Mucosa of descending colon (tissue), 3 donors: ENCODE data around the gene CELA1. TPM values are rescaled to one million over a fixed set of nuclear protein-coding genes. Genes with fewer than 3 reads are reported as not detected.

Experiments used
- ATAC-seq: fragments of 200-7000 bp; cut with Tn5 transposase; one replicate; pipeline ENCODE4 v1.9.1; 2020; ENCODE audit warnings: mild to moderate bottlenecking, moderate library complexity
- DNase-seq, 3 donors: peaks; one replicate each; pipeline ENCODE4 v3.0.0-alpha.2; 2020
- H3K36me3 ChIP-seq: fragments of 200-600 bp; one replicate; pipeline ENCODE4 v1.8.0; 2021; ENCODE audit warnings: low read depth, mild to moderate bottlenecking
- H3K4me1 ChIP-seq: fragments of 200-600 bp; one replicate; pipeline ENCODE4 v1.8.0; 2021; ENCODE audit warnings: low read depth, mild to moderate bottlenecking
- H3K4me3 ChIP-seq: fragments of 200-600 bp; one replicate; pipeline ENCODE4 v1.8.0; 2021; ENCODE audit warnings: mild to moderate bottlenecking
- H3K9me3 ChIP-seq: fragments of 200-600 bp; one replicate; pipeline ENCODE4 v1.8.0; 2021; ENCODE audit warnings: mild to moderate bottlenecking
- intact Hi-C, 2 donors: fragments of 100-400 bp; cut with DNase I in 1 of 2; cut with micrococcal nuclease in 1 of 2; formaldehyde crosslinking; loops; one replicate each; pipeline versions ENCODE4 v1.11.0 to v1.11.1; 2022; cut with DNase I, micrococcal nuclease
- total RNA-seq, 3 donors: library from RNA; stranded (reverse); fragmentation: NEBNext Ultra II Directional in 2 of 3; extraction: Animal tissue kit (Norgen Biotek cat#: 25700) in 2 of 3; gene quantifications; one replicate each; pipeline versions ENCODE4 v1.2.1 to v1.2.4, GENCODE V29; 2021 to 2023
- TF ChIP-seq, protein P1 (sequence below): fragments of 200-600 bp; IDR thresholded peaks from one replicate; pipeline ENCODE4 v1.8.0; 2022; ENCODE audit warnings: antibody characterized with exemption, mild to moderate bottlenecking
- donor health status: DM: no; HTN: no; CAD: no; lungs with moderate emphysema.
- donor health status: DM: no; HTN: no; CAD: no.
- donor health status: DM: no; HTN: yes; CAD: no.

Gene CELA1
- total RNA-seq, 3 donors from 2014 or later = not detected

DNA sequence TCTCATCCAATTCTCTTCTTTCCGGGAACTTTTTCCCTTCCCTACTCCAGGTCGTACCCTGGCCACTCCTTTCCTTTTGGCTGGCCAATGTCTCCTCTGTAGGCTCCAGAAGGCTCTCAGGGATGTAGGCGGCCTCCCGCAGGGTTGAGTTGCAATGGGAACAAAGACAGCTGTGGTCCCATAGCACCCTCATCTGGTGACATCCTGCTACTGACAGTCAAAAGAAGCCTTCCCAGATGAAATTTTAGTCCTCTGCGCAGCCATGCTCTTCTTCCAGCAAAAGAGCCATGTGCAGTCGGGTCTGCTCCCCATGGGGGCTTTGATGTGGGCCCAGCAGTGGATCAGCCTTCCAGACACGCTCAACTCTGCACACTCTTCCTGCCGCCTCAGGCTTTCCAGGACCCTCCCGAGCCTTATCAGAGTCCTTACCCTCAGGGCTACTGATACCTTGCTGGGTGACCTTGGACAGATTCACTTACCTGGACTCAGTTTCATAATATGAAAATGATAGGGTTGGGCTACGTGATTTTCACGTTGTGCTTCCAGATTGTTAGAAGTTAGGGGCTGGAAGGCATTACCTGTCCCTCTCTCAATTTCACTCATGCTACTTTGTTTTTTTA is 5.5 kb upstream of the CELA1 start:
- H3K4me1 ChIP-seq = no peaks in the 10 kb centered on the region
- no peak overlapping the region for H3K4me3 ChIP-seq
- peak; percentile 88 for ATAC-seq
- H3K9me3 ChIP-seq = no peaks in the 10 kb centered on the region
- peak in 1 of 3 donors; percentile 58 for DNase-seq
- no peaks in the 10 kb centered on the region for H3K36me3 ChIP-seq
- intact Hi-C loops = no loop called here
- TF ChIP-seq, protein P1, sequence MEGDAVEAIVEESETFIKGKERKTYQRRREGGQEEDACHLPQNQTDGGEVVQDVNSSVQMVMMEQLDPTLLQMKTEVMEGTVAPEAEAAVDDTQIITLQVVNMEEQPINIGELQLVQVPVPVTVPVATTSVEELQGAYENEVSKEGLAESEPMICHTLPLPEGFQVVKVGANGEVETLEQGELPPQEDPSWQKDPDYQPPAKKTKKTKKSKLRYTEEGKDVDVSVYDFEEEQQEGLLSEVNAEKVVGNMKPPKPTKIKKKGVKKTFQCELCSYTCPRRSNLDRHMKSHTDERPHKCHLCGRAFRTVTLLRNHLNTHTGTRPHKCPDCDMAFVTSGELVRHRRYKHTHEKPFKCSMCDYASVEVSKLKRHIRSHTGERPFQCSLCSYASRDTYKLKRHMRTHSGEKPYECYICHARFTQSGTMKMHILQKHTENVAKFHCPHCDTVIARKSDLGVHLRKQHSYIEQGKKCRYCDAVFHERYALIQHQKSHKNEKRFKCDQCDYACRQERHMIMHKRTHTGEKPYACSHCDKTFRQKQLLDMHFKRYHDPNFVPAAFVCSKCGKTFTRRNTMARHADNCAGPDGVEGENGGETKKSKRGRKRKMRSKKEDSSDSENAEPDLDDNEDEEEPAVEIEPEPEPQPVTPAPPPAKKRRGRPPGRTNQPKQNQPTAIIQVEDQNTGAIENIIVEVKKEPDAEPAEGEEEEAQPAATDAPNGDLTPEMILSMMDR = peak; percentile 38

DNA sequence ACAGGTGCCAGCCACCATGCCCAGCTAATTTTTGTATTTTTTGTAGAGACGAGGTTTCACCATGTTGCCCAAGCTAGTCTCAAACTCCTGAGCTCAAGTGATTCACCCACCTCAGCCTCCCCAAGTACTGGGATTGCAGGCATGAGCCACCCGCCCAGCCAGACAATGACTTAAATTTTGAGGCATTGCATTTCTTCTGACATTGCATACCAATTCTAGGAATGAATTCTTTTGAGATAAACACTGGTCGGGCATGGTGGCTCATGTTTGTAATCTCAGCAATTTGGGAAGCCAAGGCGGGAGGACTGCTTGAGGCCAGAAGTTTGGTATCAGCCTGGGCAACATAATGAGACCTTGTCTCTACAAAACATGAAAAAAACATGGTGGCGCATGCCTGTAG is 2.5 kb upstream of the CELA1 start:
- ATAC-seq = no peak
- TF ChIP-seq, protein P1 = no peak
- no peak overlapping the region for H3K4me3 ChIP-seq
- H3K36me3 ChIP-seq = no peaks in the 10 kb centered on the region
- H3K9me3 ChIP-seq = no peaks in the 10 kb centered on the region
- H3K4me1 ChIP-seq = no peaks in the 10 kb centered on the region
- intact Hi-C loops = loop anchor here in 1 of 2 donors (10.0 kb wide), 1 partner anchor 534 kb away; no protein-coding TSS in a partner anchor
- no peak for DNase-seq

DNA sequence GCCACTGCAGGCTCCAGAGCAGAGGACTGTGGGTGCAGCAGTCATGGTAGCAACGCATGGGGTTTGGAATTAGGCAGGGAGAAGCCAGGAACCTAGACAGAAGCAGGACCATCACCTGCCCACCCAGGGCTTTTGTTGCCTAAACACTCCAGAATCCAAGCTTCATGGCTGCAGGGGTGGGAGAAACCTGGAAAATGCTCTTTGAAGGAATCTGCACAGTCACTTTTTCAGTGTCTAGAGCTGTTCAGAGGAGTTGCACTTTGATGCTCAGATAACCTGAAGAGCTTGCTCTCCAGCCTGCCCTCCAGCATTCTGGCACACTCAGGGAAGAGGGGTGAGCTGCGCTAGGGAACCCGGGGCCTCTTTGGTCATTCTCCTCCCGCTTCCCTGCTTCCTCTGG is 1.6 kb upstream of the CELA1 start:
- DNase-seq (no peak), ATAC-seq (no peak)
- TF ChIP-seq, protein P1 = no peak
- Histone ChIP-seq H3K4me1 (no peaks in the 10 kb centered on the region), H3K9me3 (no peaks in the 10 kb centered on the region), H3K4me3 (no peak overlapping the region), H3K36me3 (no peaks in the 10 kb centered on the region)
- intact Hi-C loops = loop anchor here in 1 of 2 donors (10.0 kb wide), 1 partner anchor 533 kb away; no protein-coding TSS in a partner anchor

DNA sequence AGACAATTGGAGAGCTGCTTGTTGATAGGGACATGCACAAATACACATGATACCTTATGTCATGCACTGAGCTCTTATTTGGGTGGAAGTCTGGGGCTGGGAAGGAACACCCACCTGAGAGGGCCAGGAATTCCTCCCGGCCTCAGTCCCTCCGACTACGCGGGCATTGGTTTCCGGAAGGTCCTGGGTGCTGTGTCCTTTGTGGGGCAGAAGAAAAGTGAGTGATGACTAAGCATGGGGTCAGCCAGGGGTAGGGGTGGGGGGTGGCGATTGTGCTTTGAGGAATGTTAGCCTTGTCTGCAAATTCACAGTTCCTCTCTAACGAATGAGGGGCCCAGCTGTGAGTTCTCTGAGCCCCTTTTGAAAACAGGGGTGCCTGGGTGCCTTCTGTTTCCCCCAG is 798 bp downstream of the CELA1 start:
- TF ChIP-seq, protein P1 = no peak
- Histone ChIP-seq H3K36me3 (no peaks in the 10 kb centered on the region), H3K4me3 (no peak overlapping the region), H3K9me3 (no peaks in the 10 kb centered on the region), H3K4me1 (no peaks in the 10 kb centered on the region)
- DNase-seq (no peak), ATAC-seq (no peak)
- intact Hi-C loops = loop anchor here in 1 of 2 donors (10.0 kb wide), 1 partner anchor 531 kb away; no protein-coding TSS in a partner anchor

DNA sequence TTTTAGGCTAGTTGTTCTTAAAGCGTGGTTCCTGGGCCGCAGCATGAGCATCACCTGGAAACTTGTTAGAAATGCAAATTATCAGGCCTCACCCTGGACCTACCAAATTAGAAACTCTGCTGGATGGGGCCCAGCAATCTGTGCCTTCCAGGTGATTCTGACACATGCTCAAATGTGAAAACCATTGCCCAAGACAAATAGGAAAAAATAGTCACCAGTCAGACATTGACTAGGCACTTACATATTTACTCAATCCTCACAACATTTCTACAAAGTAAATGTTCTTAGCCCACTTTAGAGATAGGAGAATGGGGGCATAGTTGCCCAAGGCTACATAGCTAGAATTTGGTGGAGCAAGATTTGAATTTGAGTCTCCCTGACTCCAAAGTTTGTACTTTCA is 3.3 kb downstream of the CELA1 start:
- Histone ChIP-seq H3K4me3 (no peak overlapping the region), H3K36me3 (no peaks in the 10 kb centered on the region), H3K4me1 (no peaks in the 10 kb centered on the region), H3K9me3 (no peaks in the 10 kb centered on the region)
- TF ChIP-seq, protein P1 = no peak
- intact Hi-C loops = loop anchor here in 1 of 2 donors (10.0 kb wide), 1 partner anchor 528 kb away; no protein-coding TSS in a partner anchor
- no peak for DNase-seq
- no peak for ATAC-seq
